GM21529 (cell line): ENCODE measurements around the gene ZNF10.

Source experiments
- ATAC-seq: cut with Tn5 transposase; IDR thresholded peaks from one replicate; pipeline ENCODE4 v1.9.1; 2021; ENCODE audit not compliant: unreplicated experiment

ZNF10 gene

DNA sequence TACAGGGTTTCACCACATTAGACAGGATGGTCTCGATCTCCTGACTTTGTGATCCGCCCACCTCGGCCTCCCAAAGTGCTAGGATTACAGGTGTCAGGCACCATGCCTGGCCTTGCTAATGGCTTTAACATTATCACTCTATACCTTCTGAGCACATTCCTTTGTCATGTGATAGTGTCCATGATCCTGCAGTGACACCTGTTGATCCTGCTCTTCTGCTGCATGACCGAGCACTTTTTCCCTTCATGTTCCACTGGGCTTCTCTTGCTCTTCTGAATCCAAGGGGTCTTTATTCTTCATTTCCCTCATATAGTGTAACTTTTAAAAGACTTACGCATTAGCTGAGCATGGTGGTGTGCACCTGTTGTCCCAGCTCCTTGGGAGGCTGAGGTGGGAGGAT lies 62.4 kb downstream of the ZNF10 start:
- no peak for ATAC-seq

DNA sequence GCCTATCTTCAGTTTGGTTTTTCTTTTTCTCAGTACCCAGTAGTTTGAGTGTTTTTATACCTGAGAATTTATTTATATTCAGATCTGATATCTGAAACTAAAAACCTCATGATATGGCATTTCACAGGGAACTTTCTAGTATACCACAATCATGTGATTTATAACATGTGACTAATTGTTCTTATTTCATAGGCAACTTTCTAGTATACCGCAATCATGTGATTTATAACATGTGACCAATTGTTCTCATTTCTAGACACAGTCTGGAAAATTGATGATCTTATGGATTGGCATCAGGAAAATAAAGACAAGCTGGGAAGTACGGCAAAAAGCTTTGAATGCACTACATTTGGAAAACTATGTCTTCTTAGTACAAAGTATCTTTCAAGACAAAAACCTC lies 71.5 kb downstream of the ZNF10 start:
- no peak for ATAC-seq

DNA sequence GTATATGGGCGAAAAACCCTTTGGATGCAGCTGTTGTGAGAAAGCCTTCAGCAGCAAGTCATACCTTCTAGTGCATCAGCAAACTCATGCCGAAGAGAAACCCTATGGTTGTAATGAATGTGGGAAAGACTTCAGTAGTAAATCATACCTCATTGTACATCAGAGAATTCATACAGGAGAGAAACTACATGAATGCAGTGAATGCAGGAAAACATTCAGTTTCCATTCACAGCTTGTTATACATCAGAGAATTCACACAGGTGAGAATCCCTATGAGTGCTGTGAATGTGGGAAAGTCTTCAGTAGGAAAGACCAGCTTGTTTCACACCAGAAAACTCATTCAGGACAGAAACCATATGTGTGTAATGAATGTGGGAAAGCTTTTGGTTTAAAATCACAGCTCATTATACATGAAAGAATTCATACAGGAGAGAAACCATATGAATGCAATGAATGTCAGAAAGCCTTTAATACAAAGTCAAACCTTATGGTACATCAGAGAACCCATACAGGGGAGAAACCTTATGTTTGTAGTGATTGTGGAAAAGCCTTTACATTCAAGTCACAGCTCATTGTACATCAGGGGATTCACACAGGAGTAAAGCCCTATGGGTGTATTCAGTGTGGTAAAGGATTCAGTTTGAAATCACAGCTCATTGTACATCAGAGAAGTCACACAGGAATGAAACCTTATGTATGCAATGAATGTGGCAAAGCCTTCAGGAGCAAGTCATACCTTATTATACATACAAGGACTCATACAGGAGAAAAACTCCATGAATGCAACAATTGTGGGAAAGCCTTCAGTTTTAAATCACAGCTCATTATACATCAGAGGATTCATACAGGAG lies 72.3 kb downstream of the ZNF10 start:
- no peak for ATAC-seq

DNA sequence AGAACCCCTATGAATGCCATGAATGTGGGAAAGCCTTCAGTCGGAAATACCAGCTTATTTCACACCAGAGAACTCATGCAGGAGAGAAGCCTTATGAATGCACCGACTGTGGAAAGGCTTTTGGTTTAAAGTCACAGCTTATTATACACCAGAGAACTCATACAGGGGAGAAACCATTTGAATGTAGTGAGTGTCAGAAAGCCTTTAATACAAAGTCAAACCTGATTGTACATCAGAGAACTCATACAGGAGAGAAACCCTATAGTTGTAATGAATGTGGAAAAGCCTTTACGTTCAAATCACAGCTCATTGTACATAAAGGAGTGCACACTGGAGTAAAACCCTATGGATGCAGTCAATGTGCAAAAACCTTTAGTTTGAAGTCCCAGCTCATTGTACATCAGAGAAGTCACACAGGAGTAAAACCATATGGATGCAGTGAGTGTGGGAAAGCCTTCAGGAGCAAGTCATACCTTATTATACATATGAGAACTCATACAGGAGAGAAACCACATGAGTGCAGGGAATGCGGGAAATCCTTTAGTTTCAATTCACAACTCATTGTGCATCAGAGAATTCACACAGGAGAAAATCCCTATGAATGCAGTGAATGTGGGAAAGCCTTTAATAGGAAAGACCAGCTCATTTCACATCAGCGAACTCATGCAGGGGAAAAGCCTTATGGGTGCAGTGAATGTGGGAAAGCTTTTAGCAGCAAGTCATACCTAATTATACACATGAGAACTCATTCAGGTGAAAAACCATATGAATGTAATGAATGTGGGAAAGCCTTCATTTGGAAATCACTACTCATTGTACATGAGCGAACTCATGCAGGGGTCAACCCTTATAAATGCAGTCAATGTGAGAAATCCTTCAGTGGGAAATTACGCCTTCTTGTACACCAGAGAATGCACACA lies 73.2 kb downstream of the ZNF10 start:
- no peak for ATAC-seq

DNA sequence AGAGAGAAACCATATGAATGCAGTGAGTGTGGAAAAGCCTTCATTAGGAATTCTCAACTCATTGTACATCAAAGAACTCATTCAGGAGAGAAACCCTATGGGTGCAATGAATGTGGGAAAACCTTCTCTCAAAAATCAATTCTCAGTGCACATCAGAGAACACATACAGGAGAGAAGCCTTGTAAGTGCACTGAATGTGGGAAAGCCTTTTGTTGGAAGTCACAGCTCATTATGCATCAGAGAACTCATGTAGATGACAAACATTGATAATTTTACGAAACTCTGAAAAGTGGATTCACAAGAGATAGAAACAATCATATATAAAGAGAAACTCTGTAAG lies 73.8 kb downstream of the ZNF10 start:
- ATAC-seq = no peak

DNA sequence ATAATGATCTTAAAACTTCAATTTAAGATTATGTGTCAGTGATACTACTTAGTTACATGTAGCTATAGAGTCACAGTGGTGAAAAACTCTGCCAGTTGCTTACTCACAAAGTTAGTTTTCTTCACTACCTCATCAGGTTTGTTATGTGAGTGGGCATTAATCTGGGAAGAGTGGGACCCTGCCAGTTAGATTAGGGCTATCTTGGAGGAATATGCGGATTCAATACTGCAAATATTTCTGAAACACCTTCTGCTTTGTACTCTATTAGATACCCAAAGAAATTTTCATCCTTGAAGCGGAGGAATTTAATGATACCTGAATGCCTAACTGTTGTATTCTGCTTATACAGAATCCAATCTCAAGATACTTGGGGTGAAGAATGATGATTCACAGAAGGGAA lies 76.0 kb downstream of the ZNF10 start:
- ATAC-seq = no peak
